Neural crest cell (in vitro differentiated cells): ENCODE results near the gene GNG10. TPM values are rescaled to one million over a fixed set of nuclear protein-coding genes. Genes with fewer than 3 reads are reported as not detected.

Source experiments
- DNase-seq: peaks from one replicate; pipeline ENCODE4 v3.0.0; 2021; ENCODE audit warnings: low read depth, mixed read lengths, low spot score
- H3K27ac Mint-ChIP-seq: one replicate; pipeline ENCODE4 v1.8.0; 2021; ENCODE audit warnings: mild to moderate bottlenecking, mixed read lengths; ENCODE audit not compliant: unreplicated experiment
- H3K27me3 Mint-ChIP-seq: 2 replicates; pipeline ENCODE4 v1.8.0; 2021; ENCODE audit warnings: low read depth, mild to moderate bottlenecking, mixed read lengths
- H3K36me3 Mint-ChIP-seq: 2 replicates; pipeline ENCODE4 v1.8.0; 2021; ENCODE audit warnings: low read depth, mild to moderate bottlenecking, mixed read lengths
- H3K4me1 Mint-ChIP-seq: 2 replicates; pipeline ENCODE4 v1.8.0; 2021; ENCODE audit warnings: mixed read lengths
- H3K4me3 Mint-ChIP-seq: one replicate; pipeline ENCODE4 v1.8.0; 2021; ENCODE audit warnings: mild to moderate bottlenecking, mixed read lengths
- H3K9me3 Mint-ChIP-seq: 2 replicates; pipeline ENCODE4 v1.8.0; 2021; ENCODE audit warnings: mixed read lengths
- CTCF ChIP-seq: fragments of 200-600 bp; sonication (generic); conservative IDR thresholded peaks from 2 replicates; pipeline ENCODE4 v1.5.0; 2021; ENCODE audit warnings: antibody characterized with exemption, mild to moderate bottlenecking
- total RNA-seq: library from RNA; stranded (reverse); gene quantifications from 2 replicates; pipeline ENCODE4 v1.2.1, GENCODE V29; 2021

GNG10 gene
- total RNA-seq, 1 donor from 2014 or later = 37.8 TPM

- Mint-ChIP-seq H3K27ac (no peak overlapping the region), H3K4me1 (no peaks in the 10 kb centered on the region), H3K4me3 (no peak overlapping the region), H3K36me3 (peaks cover 11% of the 10 kb centered on the region), H3K27me3 (no peaks in the 10 kb centered on the region), H3K9me3 (no peaks in the 10 kb centered on the region)
- DNase-seq = no peak
- TF ChIP-seq CTCF = no peak
Measured at GRCh38 chr9:111644195-111644772, 17.1 kb upstream of the GNG10 start.

GRCh38 chr9:111645806-111646205, 15.6 kb upstream of the GNG10 start:
- DNase-seq = no peak
- H3K36me3 Mint-ChIP-seq = peaks cover 17% of the 10 kb centered on the region

GRCh38 chr9:111646417-111646816, 15.0 kb upstream of the GNG10 start:
- no peak overlapping the region for H3K4me3 Mint-ChIP-seq
- no peak overlapping the region for H3K27ac Mint-ChIP-seq
- H3K27me3 Mint-ChIP-seq = no peaks in the 10 kb centered on the region
- TF ChIP-seq CTCF = no peak
- peaks cover 17% of the 10 kb centered on the region for H3K36me3 Mint-ChIP-seq
- DNase-seq = no peak
- no peaks in the 10 kb centered on the region for H3K9me3 Mint-ChIP-seq
- no peaks in the 10 kb centered on the region for H3K4me1 Mint-ChIP-seq

More at GRCh38 chr9:111645806-111646205, 15.6 kb upstream of the GNG10 start:
- Mint-ChIP-seq H3K4me3 (no peak overlapping the region), H3K4me1 (no peaks in the 10 kb centered on the region), H3K27me3 (no peaks in the 10 kb centered on the region), H3K27ac (no peak overlapping the region), H3K9me3 (no peaks in the 10 kb centered on the region)
- TF ChIP-seq CTCF = no peak

GRCh38 chr9:111648066-111648465, 13.3 kb upstream of the GNG10 start:
- Mint-ChIP-seq H3K9me3 (no peaks in the 10 kb centered on the region), H3K36me3 (peaks cover 15% of the 10 kb centered on the region), H3K4me1 (no peaks in the 10 kb centered on the region), H3K27ac (no peak overlapping the region), H3K4me3 (no peak overlapping the region), H3K27me3 (no peaks in the 10 kb centered on the region)
- DNase-seq = no peak
- no peak for TF ChIP-seq CTCF

- peaks cover 13% of the 10 kb centered on the region for H3K36me3 Mint-ChIP-seq
- no peak for DNase-seq
- no peak overlapping the region for H3K27ac Mint-ChIP-seq
- no peaks in the 10 kb centered on the region for H3K9me3 Mint-ChIP-seq
- TF ChIP-seq CTCF = no peak
- no peaks in the 10 kb centered on the region for H3K27me3 Mint-ChIP-seq
- no peak overlapping the region for H3K4me3 Mint-ChIP-seq
- no peaks in the 10 kb centered on the region for H3K4me1 Mint-ChIP-seq
Measured at GRCh38 chr9:111649016-111649415, 12.4 kb upstream of the GNG10 start.

GRCh38 chr9:111657051-111657450, 4.4 kb upstream of the GNG10 start:
- Mint-ChIP-seq H3K36me3 (no peaks in the 10 kb centered on the region), H3K9me3 (no peaks in the 10 kb centered on the region), H3K4me1 (peaks cover 2% of the 10 kb centered on the region), H3K27ac (no peak overlapping the region), H3K4me3 (no peak overlapping the region), H3K27me3 (peaks cover 3% of the 10 kb centered on the region)
- no peak for DNase-seq
- no peak for TF ChIP-seq CTCF
